Calu3 (cell line): Measurements from ENCODE around the gene INMT. TPM values are rescaled to one million over a fixed set of nuclear protein-coding genes. Genes with fewer than 3 reads are reported as not detected.

Experiments used
- BruUV-seq: library from RNA; stranded (reverse); fragments of 400-500 nt; replicated peaks from 2 replicates; lab custom pipeline; 2021; lab: Mats Ljungman, UMichigan
- CTCF ChIA-PET: fragments of 300-600 bp; sonication (Branson Sonifier 250); formaldehyde crosslinking; loops from one replicate; lab custom pipeline; 2022; ENCODE audit warnings: antibody characterized with exemption; lab: Charles Lee
- DNase-seq: peaks from one replicate; pipeline ENCODE4 v3.0.0; 2022
- H3K27ac Mint-ChIP-seq: one replicate; pipeline ENCODE4 v1.8.0; 2022; ENCODE audit warnings: mixed read lengths; ENCODE audit not compliant: unreplicated experiment
- H3K27me3 Mint-ChIP-seq: one replicate; pipeline ENCODE4 v1.8.0; 2022; ENCODE audit warnings: mixed read lengths; ENCODE audit not compliant: unreplicated experiment
- H3K36me3 Mint-ChIP-seq: one replicate; pipeline ENCODE4 v1.8.0; 2022; ENCODE audit warnings: mild to moderate bottlenecking, moderate library complexity, mixed read lengths; ENCODE audit not compliant: insufficient read depth, unreplicated experiment
- H3K4me1 Mint-ChIP-seq: one replicate; pipeline ENCODE4 v1.8.0; 2022; ENCODE audit warnings: mild to moderate bottlenecking, low read depth, mixed read lengths; ENCODE audit not compliant: unreplicated experiment
- H3K4me3 Mint-ChIP-seq: one replicate; pipeline ENCODE4 v1.8.0; 2022; ENCODE audit warnings: mild to moderate bottlenecking, low read depth, moderate library complexity, mixed read lengths; ENCODE audit not compliant: unreplicated experiment
- H3K9me3 Mint-ChIP-seq: one replicate; pipeline ENCODE4 v1.8.0; 2022; ENCODE audit warnings: low read depth, mixed read lengths; ENCODE audit not compliant: unreplicated experiment
- intact Hi-C: fragments of 100-400 bp; cut with micrococcal nuclease; formaldehyde crosslinking; loops from one replicate; pipeline ENCODE4 v1.10.0; 2022; ENCODE audit not compliant: unreplicated experiment
- total RNA-seq: library from RNA; stranded (reverse); gene quantifications from 2 replicates; pipeline ENCODE4 v1.2.3, GENCODE V29; 2022
- TF ChIP-seq, protein P1 (sequence below): fragments of 200-600 bp; IDR thresholded peaks from one replicate; pipeline ENCODE4 v1.8.0; 2022; ENCODE audit warnings: antibody characterized with exemption; ENCODE audit not compliant: unreplicated experiment

Gene INMT
- total RNA-seq, 1 experiment from 2014 or later, result not detected

- DNase-seq, result peak; percentile 49
- no peaks in the 10 kb centered on the region for H3K36me3 Mint-ChIP-seq
- CTCF ChIA-PET, result no interaction called here
- intact Hi-C loops, result loop anchor here (2.0 to 10.0 kb wide), 3 partner anchors 53 to 229 kb away; no protein-coding TSS in a partner anchor
- H3K4me1 Mint-ChIP-seq, result peaks cover 8% of the 10 kb centered on the region
- H3K27ac Mint-ChIP-seq, result no peak overlapping the region
- peaks cover 44% of the 10 kb centered on the region for H3K27me3 Mint-ChIP-seq
- no TSS peak for BruUV-seq
- TF ChIP-seq, protein P1, sequence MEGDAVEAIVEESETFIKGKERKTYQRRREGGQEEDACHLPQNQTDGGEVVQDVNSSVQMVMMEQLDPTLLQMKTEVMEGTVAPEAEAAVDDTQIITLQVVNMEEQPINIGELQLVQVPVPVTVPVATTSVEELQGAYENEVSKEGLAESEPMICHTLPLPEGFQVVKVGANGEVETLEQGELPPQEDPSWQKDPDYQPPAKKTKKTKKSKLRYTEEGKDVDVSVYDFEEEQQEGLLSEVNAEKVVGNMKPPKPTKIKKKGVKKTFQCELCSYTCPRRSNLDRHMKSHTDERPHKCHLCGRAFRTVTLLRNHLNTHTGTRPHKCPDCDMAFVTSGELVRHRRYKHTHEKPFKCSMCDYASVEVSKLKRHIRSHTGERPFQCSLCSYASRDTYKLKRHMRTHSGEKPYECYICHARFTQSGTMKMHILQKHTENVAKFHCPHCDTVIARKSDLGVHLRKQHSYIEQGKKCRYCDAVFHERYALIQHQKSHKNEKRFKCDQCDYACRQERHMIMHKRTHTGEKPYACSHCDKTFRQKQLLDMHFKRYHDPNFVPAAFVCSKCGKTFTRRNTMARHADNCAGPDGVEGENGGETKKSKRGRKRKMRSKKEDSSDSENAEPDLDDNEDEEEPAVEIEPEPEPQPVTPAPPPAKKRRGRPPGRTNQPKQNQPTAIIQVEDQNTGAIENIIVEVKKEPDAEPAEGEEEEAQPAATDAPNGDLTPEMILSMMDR, result no peak
- no peaks in the 10 kb centered on the region for H3K9me3 Mint-ChIP-seq
- no peak overlapping the region for H3K4me3 Mint-ChIP-seq
Observed at GRCh38 chr7:30743371-30744074, 8.4 kb upstream of the INMT start.

DNA sequence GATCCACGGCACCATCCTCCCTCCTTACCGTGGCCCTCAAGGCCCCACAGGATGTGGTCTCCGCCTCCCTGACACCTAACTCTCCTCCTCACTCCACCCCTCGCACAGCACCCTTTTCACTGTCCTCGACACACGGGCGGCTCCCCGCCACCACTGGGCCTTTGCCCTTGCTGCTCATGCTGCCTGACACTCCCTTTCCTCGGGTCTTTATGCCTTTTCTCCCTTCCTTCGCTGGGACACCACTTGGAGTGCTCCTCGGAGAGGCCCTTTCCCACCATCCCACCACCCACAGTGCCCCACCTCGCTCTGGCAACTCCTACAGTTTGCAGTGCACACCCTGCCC is 7.9 kb upstream of the INMT start:
- Mint-ChIP-seq H3K9me3 (no peaks in the 10 kb centered on the region), H3K4me3 (no peak overlapping the region), H3K27ac (no peak overlapping the region), H3K27me3 (peaks cover 44% of the 10 kb centered on the region), H3K4me1 (peaks cover 8% of the 10 kb centered on the region), H3K36me3 (no peaks in the 10 kb centered on the region)
- intact Hi-C loops, result loop anchor here (5.0 to 10.0 kb wide), 2 partner anchors 197 to 229 kb away; no protein-coding TSS in a partner anchor
- TF ChIP-seq, protein P1, result no peak
- no peak for DNase-seq
- no TSS peak for BruUV-seq
- CTCF ChIA-PET, result no interaction called here

GRCh38 chr7:30745261-30745941 is 6.5 kb upstream of the INMT start:
- H3K27ac Mint-ChIP-seq, result no peak overlapping the region
- peaks cover 54% of the 10 kb centered on the region for H3K27me3 Mint-ChIP-seq
- CTCF ChIA-PET, result interaction anchor here (0.8 to 1.1 kb wide), 4 partner anchors 28 to 377 kb away, joined by 3 to 6 read pairs (median 4); no protein-coding TSS in a partner anchor
- H3K4me3 Mint-ChIP-seq, result no peak overlapping the region
- no peak for DNase-seq
- TF ChIP-seq, protein P1, result no peak
- no peaks in the 10 kb centered on the region for H3K36me3 Mint-ChIP-seq
- no TSS peak for BruUV-seq
- intact Hi-C loops, result loop anchor here (10.0 kb wide), 1 partner anchor 231 kb away; no protein-coding TSS in a partner anchor
- H3K4me1 Mint-ChIP-seq, result peaks cover 8% of the 10 kb centered on the region
- no peaks in the 10 kb centered on the region for H3K9me3 Mint-ChIP-seq

- intact Hi-C loops, result no loop called here
- Mint-ChIP-seq H3K27ac (no peak overlapping the region), H3K36me3 (no peaks in the 10 kb centered on the region), H3K4me1 (no peaks in the 10 kb centered on the region), H3K9me3 (no peaks in the 10 kb centered on the region), H3K4me3 (no peak overlapping the region), H3K27me3 (peaks cover 54% of the 10 kb centered on the region)
- CTCF ChIA-PET, result interaction anchor here (0.6 to 1.4 kb wide), 4 partner anchors 10 to 235 kb away, joined by 3 to 4 read pairs (median 3); no protein-coding TSS in a partner anchor
- no peak for DNase-seq
- no TSS peak for BruUV-seq
- TF ChIP-seq, protein P1, result no peak
Observed at GRCh38 chr7:30750010-30750409, 1.9 kb upstream of the INMT start.
